GM12878 (cell line): ENCODE measurements around the gene TSEN54. TPM values are rescaled to one million over a fixed set of nuclear protein-coding genes. Genes with fewer than 3 reads are reported as not detected.

ENCODE experiments used
- ATAC-seq: fragments of 200-7000 bp; cut with Tn5 transposase; 3 replicates; pipeline ENCODE4 v1.9.1; 2020; ENCODE audit warnings: mild to moderate bottlenecking, moderate library complexity
- BruUV-seq: library from RNA; stranded (reverse); fragments of 400-500 nt; replicated peaks from 2 replicates; lab custom pipeline; 2021; lab: Mats Ljungman, UMichigan
- CTCF ChIA-PET: fragments of 300-600 bp; sonication (Branson Sonifier 250); formaldehyde crosslinking; extraction: SDS; loops from one replicate; lab custom pipeline; 2021; ENCODE audit warnings: inconsistent platforms; lab: Yijun Ruan, JAX
- POLR2A ChIA-PET: fragments of 350-600 bp; formaldehyde crosslinking; extraction: SDS; loops from one replicate; lab custom pipeline; 2021; ENCODE audit warnings: inconsistent platforms; lab: Charles Lee
- RAD21 ChIA-PET: fragments of 300-600 bp; sonication (Branson Sonifier 250); formaldehyde crosslinking; loops from one replicate; lab custom pipeline; 2023; ENCODE audit warnings: antibody characterized with exemption; ENCODE audit not compliant: unreplicated experiment; lab: Charles Lee
- SMC1A ChIA-PET: fragments of 300-600 bp; sonication (Branson Sonifier 250); formaldehyde crosslinking; loops from one replicate; lab custom pipeline; 2023; ENCODE audit not compliant: unreplicated experiment, uncharacterized antibody; lab: Charles Lee
- DNase-seq: peaks from one replicate; pipeline ENCODE4 v3.0.0-alpha.2; 2011; ENCODE audit warnings: low read depth, low spot score
- FAIRE-seq: peaks from 3 replicates; lab custom pipeline; 2011; peaks lifted over from hg19 to GRCh38; lab: Jason Lieb, UNC
- H2AFZ ChIP-seq: 2 replicates; pipeline ENCODE4 v1.6.0; 2011; ENCODE audit warnings: low read depth, low read length, control low read depth; ENCODE audit not compliant: control insufficient read depth
- H3K27ac ChIP-seq: 2 replicates; pipeline ENCODE4 v1.5.1; 2011; ENCODE audit warnings: control low read depth; ENCODE audit not compliant: control insufficient read depth, insufficient read depth
- H3K27me3 ChIP-seq, 2 experiments: replicated peaks in 1 of 2; 2 replicates each; pipeline versions ENCODE4 v1.6.0 to v1.6.1; 2011; ENCODE audit warnings: low read length in 1 of 2; ENCODE audit not compliant: control insufficient read depth in 2 of 2, insufficient read depth in 2 of 2
- H3K36me3 ChIP-seq, 2 experiments: 2 replicates each; pipeline ENCODE4 v1.5.1; 2011; ENCODE audit warnings: low read length in 1 of 2; ENCODE audit not compliant: control insufficient read depth in 2 of 2, insufficient read depth in 2 of 2
- H3K4me1 ChIP-seq: 2 replicates; pipeline ENCODE4 v1.6.1; 2011; ENCODE audit warnings: mild to moderate bottlenecking, low read length, moderate library complexity, mixed read lengths; ENCODE audit not compliant: control insufficient read depth, insufficient read depth
- H3K4me2 ChIP-seq: 2 replicates; pipeline ENCODE4 v1.6.0; 2011; ENCODE audit warnings: control low read depth; ENCODE audit not compliant: control insufficient read depth, insufficient read depth
- H3K4me3 ChIP-seq: fragments of 200-600 bp; sonication (generic); 2 replicates; pipeline ENCODE4 v1.5.1; 2016
- H3K79me2 ChIP-seq: 2 replicates; pipeline ENCODE4 v1.6.0; 2011; ENCODE audit warnings: low read length; ENCODE audit not compliant: control insufficient read depth, insufficient read depth
- H3K9ac ChIP-seq: 2 replicates; pipeline ENCODE4 v1.8.0; 2011; ENCODE audit warnings: low read length, control low read depth, mixed read lengths; ENCODE audit not compliant: control insufficient read depth, insufficient read depth
- H3K9me3 ChIP-seq: replicated peaks from 3 replicates; pipeline ENCODE4 v1.5.1; 2011; ENCODE audit warnings: mild to moderate bottlenecking, low read length; ENCODE audit not compliant: control insufficient read depth, insufficient read depth
- H4K20me1 ChIP-seq: 2 replicates; pipeline ENCODE4 v1.6.0; 2011; ENCODE audit not compliant: control insufficient read depth, insufficient read depth
- BCL11A ChIP-seq: IDR thresholded peaks from 2 replicates; pipeline ENCODE4 v1.6.1; 2011; ENCODE audit warnings: low read depth, low read length
- FOXK2 ChIP-seq: fragments of 450-650 bp; IDR thresholded peaks from 2 replicates; pipeline ENCODE4 v1.6.1; 2017; ENCODE audit warnings: mild to moderate bottlenecking, moderate library complexity
- KLF5 ChIP-seq: fragments of 450-650 bp; IDR thresholded peaks from 2 replicates; pipeline ENCODE4 v1.6.1; 2014; ENCODE audit warnings: mild to moderate bottlenecking; ENCODE audit not compliant: partially characterized antibody
- MEF2B ChIP-seq: fragments of 450-650 bp; IDR thresholded peaks from 2 replicates; pipeline ENCODE4 v1.6.1; 2018; ENCODE audit warnings: mild to moderate bottlenecking, moderate library complexity; ENCODE audit not compliant: partially characterized antibody, poor library complexity, severe bottlenecking
- MTA3 ChIP-seq: IDR thresholded peaks from 2 replicates; pipeline ENCODE4 v1.6.1; 2012; ENCODE audit warnings: low read length, inconsistent platforms, borderline replicate concordance
- NR2F1 ChIP-seq: fragments of 450-650 bp; conservative IDR thresholded peaks from 2 replicates; pipeline ENCODE4 v1.6.1; 2017; ENCODE audit warnings: mild to moderate bottlenecking
- SIX5 ChIP-seq: IDR thresholded peaks from 2 replicates; pipeline ENCODE4 v1.6.1; 2011; ENCODE audit warnings: mild to moderate bottlenecking, low read depth, low read length, moderate library complexity; ENCODE audit not compliant: severe bottlenecking
- SMAD1 ChIP-seq: fragments of 450-650 bp; IDR thresholded peaks from 2 replicates; pipeline ENCODE4 v1.6.1; 2018; ENCODE audit warnings: mild to moderate bottlenecking, low read depth; ENCODE audit not compliant: partially characterized antibody
- TAF1 ChIP-seq: IDR thresholded peaks from 2 replicates; pipeline ENCODE4 v1.6.1; 2011; ENCODE audit warnings: mild to moderate bottlenecking, low read depth, low read length, borderline replicate concordance
- YY1 ChIP-seq: IDR thresholded peaks from 2 replicates; pipeline ENCODE4 v1.6.1; 2011; ENCODE audit warnings: low read depth, mild to moderate bottlenecking, low read length
- WGBS: methylation state at CpG from one replicate; pipeline ENCODE4 v1.1.6; 2016; ENCODE audit warnings: low lambda C conversion rate; ENCODE audit not compliant: insufficient replicate concordance, insufficient coverage; ENCODE audit errors: missing lambda C conversion rate; 5-methylcytosine and 5-hydroxymethylcytosine counted together
- in situ Hi-C: fragments of 300-500 bp; cut with MboI; formaldehyde crosslinking; loops from 9 replicates; pipeline ENCODE4 v1.14.3; 2018; ENCODE audit warnings: mixed read lengths
- intact Hi-C: fragments of 100-400 bp; cut with micrococcal nuclease; formaldehyde crosslinking; loops from one replicate; pipeline ENCODE4 v1.14.2; 2022; ENCODE audit not compliant: unreplicated experiment
- polyA plus RNA-seq, 11 experiments: library from polyadenylated mRNA; depleted of rRNA in 4 of 11; unstranded in 6 of 11; stranded (reverse) in 5 of 11; fragments of >200 nt; fragmentation: Nextera tagmentation in 4 of 11; fragmentation: Illumina TruSeq in 1 of 11; extraction: Ambion mirVana in 4 of 11; extraction: Trizol in 1 of 11; gene quantifications; 1 replicate in 1 of 11; 2 replicates in 10 of 11; pipeline versions ENCODE4 v1.2.1 to v1.2.3, GENCODE V29; 2011 to 2016; ENCODE audit warnings: inconsistent platforms in 2 of 11, missing spikeins in 2 of 11, low read depth in 1 of 11
- total RNA-seq, 4 experiments: library from RNA; depleted of rRNA in 3 of 4; stranded (reverse); fragments of >200 nt in 3 of 4; fragmentation: Illumina TruSeq in 1 of 4; extraction: Trizol in 1 of 4; gene quantifications; 2 replicates each; pipeline versions ENCODE4 v1.2.1 to v1.2.3, GENCODE V29; 2013 to 2021
- TF ChIP-seq, protein P1 (sequence below): fragments of 450-650 bp; IDR thresholded peaks from 2 replicates; pipeline ENCODE4 v1.6.1; 2017; ENCODE audit warnings: mild to moderate bottlenecking, moderate library complexity

The TSEN54 gene
- total and polyA plus RNA-seq, 10 of the 15 experiments (the other 5 are each of a cell fraction or from before 2014, with no cell fraction given) = 7.1 to 48.0 (median 41.1) TPM

DNA sequence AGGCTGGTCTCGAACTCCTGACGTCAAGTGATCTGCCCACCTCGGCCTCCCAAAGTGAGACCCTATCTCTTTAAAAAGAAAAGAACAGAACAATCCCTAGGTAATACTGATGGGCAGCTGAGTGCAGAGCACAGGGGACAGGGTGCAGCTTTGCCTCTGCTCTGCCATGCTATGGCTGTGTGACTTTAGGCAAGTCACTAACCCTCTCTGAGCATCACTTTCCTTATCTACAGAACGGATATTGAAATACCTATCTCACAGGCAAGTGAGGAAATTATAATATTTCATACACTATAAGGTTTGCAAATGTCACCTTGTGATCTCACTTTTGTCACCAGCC, 5.1 kb upstream of the TSEN54 start:
- H3K4me1 ChIP-seq = no peaks in the 10 kb centered on the region
- RAD21 ChIA-PET = interaction anchor here (2.2 kb wide), 1 partner anchor 84 kb away, joined by 8 read pairs; no protein-coding TSS in a partner anchor
- POLR2A ChIA-PET = no interaction called here
- H3K36me3 ChIP-seq = no peaks in the 10 kb centered on the region; a peak in 1 of 4 replicates
- CTCF ChIA-PET = interaction anchor here (1.9 kb wide), 1 partner anchor 84 kb away, joined by 6 read pairs; no protein-coding TSS in a partner anchor
- WGBS = 39% methylated on average over 4 of the region's 4 CpGs
- in situ Hi-C loops = no loop called here
- intact Hi-C loops = loop anchor here (10.0 kb wide), 1 partner anchor 246 kb away; the partner anchor contains the start of genes GGA3 and MRPS7
- no peak overlapping the region for H3K27ac ChIP-seq
- H3K4me2 ChIP-seq = no peak overlapping the region
- no peak overlapping the region for H2AFZ ChIP-seq
- no peaks in the 10 kb centered on the region for H3K27me3 ChIP-seq
- ATAC-seq = no peak
- no peaks in the 10 kb centered on the region for H3K9me3 ChIP-seq
- no TSS peak for BruUV-seq
- no peak for TF ChIP-seq TAF1
- no peak for TF ChIP-seq SMAD1
- TF ChIP-seq YY1 = no peak
- TF ChIP-seq KLF5 = no peak
- no peak for TF ChIP-seq MTA3
- no peak for TF ChIP-seq FOXK2
- TF ChIP-seq, protein P1, sequence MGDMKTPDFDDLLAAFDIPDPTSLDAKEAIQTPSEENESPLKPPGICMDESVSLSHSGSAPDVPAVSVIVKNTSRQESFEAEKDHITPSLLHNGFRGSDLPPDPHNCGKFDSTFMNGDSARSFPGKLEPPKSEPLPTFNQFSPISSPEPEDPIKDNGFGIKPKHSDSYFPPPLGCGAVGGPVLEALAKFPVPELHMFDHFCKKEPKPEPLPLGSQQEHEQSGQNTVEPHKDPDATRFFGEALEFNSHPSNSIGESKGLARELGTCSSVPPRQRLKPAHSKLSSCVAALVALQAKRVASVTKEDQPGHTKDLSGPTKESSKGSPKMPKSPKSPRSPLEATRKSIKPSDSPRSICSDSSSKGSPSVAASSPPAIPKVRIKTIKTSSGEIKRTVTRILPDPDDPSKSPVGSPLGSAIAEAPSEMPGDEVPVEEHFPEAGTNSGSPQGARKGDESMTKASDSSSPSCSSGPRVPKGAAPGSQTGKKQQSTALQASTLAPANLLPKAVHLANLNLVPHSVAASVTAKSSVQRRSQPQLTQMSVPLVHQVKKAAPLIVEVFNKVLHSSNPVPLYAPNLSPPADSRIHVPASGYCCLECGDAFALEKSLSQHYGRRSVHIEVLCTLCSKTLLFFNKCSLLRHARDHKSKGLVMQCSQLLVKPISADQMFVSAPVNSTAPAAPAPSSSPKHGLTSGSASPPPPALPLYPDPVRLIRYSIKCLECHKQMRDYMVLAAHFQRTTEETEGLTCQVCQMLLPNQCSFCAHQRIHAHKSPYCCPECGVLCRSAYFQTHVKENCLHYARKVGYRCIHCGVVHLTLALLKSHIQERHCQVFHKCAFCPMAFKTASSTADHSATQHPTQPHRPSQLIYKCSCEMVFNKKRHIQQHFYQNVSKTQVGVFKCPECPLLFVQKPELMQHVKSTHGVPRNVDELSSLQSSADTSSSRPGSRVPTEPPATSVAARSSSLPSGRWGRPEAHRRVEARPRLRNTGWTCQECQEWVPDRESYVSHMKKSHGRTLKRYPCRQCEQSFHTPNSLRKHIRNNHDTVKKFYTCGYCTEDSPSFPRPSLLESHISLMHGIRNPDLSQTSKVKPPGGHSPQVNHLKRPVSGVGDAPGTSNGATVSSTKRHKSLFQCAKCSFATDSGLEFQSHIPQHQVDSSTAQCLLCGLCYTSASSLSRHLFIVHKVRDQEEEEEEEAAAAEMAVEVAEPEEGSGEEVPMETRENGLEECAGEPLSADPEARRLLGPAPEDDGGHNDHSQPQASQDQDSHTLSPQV = no peak
- TF ChIP-seq NR2F1 = no peak
- TF ChIP-seq MEF2B = no peak
- TF ChIP-seq BCL11A = no peak
- no peak for TF ChIP-seq SIX5
- no peak for FAIRE-seq
- H3K4me3 ChIP-seq = no peak overlapping the region
- SMC1A ChIA-PET = interaction anchor here (1.3 to 2.0 kb wide), 3 partner anchors 84 to 99 kb away, joined by 3 to 10 read pairs (median 4); no protein-coding TSS in a partner anchor
- no peak overlapping the region for H3K9ac ChIP-seq
- DNase-seq = no peak
- no peaks in the 10 kb centered on the region for H3K79me2 ChIP-seq
- no peaks in the 10 kb centered on the region for H4K20me1 ChIP-seq
